DOHH2 (cell line): ENCODE data around the gene SPATA20.

Experiments
- CTCF ChIP-seq: fragments of 200-600 bp; sonication (generic); IDR thresholded peaks from one replicate; pipeline ENCODE4 v1.5.1; 2014; ENCODE audit warnings: antibody characterized with exemption, mild to moderate bottlenecking, low read depth, low read length; ENCODE audit not compliant: poor library complexity, severe bottlenecking
- EZH2phosphoT487 ChIP-seq: fragments of 200-600 bp; sonication (generic); IDR thresholded peaks from 2 replicates; pipeline ENCODE4 v1.6.1; 2017; ENCODE audit warnings: borderline replicate concordance, mild to moderate bottlenecking, antibody characterized with exemption, low read length, moderate library complexity, mixed read lengths

DNA sequence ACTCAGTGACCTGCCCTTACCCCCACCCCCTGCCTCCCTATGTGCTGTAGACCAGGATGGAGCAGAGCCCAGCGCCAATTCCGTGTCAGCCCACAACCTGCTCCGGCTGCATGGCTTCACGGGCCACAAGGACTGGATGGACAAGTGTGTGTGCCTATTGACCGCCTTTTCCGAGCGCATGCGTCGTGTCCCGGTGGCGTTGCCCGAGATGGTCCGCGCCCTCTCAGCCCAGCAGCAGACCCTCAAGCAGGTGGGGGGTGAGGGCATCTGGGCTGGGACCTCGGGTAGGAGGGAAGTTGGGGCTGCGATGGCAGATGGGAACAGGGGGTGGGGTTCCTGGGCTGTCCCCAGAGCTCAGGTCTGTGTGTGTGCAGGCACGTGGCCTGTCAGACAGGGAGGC, 7.2 kb downstream of the SPATA20 start:
- TF ChIP-seq CTCF (no peak), EZH2phosphoT487 (no peak)
